ENCODE measurements around the gene MTM1.

DNA sequence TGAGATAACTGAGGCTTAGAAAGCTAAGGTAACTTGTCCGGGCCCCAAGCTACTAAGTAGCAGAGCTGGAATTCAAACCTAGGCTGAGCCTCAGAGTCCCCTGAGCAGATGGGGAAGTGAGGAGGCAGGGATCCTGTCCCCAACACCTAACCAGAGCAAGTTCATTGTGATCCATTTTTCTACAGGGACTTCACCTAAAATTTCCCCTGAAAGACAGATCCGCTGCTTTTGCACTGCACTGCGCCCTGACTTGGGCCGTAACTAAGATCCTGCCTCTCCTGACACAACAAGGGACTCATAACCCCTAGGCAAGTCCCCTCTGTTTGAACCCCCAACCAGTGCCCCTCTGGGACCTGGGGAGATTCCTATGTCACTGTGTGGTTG, 25.6 kb upstream of the MTM1 start:
- TF ChIP-seq, protein P1, sequence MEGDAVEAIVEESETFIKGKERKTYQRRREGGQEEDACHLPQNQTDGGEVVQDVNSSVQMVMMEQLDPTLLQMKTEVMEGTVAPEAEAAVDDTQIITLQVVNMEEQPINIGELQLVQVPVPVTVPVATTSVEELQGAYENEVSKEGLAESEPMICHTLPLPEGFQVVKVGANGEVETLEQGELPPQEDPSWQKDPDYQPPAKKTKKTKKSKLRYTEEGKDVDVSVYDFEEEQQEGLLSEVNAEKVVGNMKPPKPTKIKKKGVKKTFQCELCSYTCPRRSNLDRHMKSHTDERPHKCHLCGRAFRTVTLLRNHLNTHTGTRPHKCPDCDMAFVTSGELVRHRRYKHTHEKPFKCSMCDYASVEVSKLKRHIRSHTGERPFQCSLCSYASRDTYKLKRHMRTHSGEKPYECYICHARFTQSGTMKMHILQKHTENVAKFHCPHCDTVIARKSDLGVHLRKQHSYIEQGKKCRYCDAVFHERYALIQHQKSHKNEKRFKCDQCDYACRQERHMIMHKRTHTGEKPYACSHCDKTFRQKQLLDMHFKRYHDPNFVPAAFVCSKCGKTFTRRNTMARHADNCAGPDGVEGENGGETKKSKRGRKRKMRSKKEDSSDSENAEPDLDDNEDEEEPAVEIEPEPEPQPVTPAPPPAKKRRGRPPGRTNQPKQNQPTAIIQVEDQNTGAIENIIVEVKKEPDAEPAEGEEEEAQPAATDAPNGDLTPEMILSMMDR (IDR thresholded peaks at IDR 0.05; ENCODE audit: insufficient read depth, low read depth, low read length): no peak
- no peak for TF ChIP-seq EZH2 (IDR thresholded peaks at IDR 0.05; ENCODE audit: insufficient read depth, low read length)
